Stimulated activated CD4-positive, alpha-beta T cell treated with anti-CD3 and anti-CD28 coated beads, Interleukin-12 subunit alpha, Interleukin-12 subunit beta, amount 100 ng/mL, for 48 hours (primary cell): ENCODE data around the gene TAF1C.
A peak's percentile ranks its signal among the peaks of the same experiment; 100 is the strongest.

Experiments
- DNase-seq, 3 donors: peaks; one replicate each; pipeline ENCODE4 v3.0.0-alpha.2; 2020; ENCODE audit warnings: low read depth in 2 of 3, low spot score in 1 of 3

The TAF1C gene

DNA sequence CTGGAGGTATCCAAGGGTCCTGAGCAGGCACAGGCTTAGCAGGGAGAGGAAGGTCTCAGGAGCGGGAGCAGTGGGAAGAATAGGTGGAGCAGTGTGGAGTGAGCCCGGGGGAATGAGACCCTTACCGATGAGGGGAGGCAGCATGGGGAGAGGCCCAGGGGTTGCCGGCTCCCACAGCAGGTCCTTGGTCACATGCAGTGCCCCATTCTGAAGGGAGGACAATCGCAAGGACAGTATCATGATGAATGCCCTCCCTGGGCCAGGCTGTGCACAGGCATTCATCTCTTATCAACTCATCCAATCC, 3.3 kb downstream of the TAF1C start:
- DNase-seq: no peak

DNA sequence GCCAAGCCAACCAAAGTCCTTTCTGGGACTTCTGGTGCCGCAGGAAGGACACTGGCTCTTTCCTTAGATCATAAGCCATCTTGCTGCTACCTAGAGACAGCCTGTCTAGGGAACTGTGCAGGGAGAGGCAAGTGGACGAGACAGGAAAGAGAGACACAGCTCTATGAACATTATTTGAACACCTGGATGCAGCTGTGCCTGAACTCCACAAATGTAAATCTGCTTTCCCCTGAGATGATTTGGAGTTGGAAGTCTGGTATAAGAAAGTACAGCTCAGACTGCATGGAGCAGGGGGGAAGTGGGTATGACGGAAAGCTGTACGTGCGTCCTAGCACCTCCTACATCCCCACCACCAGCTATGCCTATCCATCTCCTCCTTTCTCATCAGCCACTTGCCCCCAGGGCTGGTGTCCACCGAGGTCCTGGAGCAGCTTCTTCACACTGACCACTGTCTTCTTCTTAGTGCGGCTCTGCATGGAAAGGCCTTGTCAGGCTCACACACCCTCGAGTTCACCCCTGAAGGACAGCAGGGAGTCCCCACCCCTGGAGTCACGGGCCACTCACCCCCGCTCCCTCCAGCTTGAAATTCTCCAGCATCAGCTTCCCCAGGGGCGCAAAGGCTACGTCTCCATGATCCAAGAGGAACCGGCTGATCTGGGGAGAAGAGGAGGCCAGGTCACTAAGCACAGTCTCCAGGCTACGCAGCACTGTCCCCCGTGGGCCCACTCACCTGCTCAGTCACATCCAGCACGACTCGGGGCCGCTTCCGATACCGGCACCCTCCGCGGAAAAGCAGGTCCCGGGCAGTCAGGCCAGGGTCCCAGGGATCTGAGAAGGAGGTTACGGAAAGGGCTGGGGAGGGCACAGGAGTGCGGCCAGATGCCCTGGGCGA, 3.9 kb downstream of the TAF1C start:
- DNase-seq: no peak

DNA sequence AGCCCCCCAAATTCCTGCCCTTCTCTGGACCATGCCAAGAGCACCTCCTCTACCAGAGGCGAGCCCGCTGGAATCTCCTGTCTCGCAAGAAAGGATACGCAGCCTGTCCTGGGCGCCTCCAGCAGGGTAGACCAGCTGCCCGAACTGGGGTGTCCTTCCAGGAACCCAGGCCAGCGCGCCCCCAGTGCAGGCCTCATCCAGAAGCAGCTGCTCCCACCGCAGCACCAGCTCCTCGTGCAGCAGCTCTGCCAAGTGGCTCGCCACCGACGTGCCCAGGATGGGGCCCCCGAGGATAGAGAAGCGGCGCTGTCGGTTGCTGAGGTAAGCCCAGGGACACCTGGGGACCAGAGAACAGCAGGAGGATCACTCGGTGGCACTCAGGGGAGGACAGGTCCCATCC, 4.8 kb downstream of the TAF1C start:
- DNase-seq: no peak

DNA sequence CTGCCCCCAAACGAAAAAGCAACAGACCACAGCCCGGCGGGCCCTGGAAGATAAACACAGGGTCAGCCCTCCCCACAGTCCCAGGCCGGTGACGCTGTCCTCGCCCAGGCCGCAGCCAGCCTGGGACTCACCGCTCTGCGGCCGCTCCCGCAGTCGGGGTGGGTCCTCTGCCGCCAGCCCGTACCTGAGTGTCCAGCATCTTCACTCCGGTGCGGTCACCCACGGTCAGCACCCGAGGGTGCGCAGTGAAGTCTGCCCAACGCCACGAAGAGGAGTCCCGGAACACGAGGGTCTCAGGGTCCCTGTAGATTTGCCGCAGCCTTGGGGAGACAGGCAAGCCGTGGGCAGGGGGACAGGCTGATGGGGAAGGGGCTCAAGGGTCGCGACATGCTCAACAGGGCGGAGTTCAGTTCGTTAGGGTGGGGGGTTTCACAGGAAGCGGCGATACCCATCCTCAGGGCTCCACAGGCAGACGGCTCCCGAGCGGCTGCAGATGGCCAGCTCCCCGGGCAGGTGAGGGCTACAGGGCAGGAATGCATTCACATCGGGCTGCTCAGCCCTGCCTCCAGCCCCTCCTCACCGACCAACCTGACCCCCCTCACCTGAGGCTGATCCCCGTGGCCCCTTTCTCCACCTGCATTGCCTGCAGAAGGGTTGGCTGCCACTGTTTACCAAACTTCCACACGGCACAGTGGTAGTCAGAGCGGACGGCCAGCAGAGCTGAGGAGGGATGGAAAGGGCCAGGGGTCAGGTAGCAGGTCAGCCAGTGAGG, 5.5 kb downstream of the TAF1C start:
- no peak for DNase-seq

DNA sequence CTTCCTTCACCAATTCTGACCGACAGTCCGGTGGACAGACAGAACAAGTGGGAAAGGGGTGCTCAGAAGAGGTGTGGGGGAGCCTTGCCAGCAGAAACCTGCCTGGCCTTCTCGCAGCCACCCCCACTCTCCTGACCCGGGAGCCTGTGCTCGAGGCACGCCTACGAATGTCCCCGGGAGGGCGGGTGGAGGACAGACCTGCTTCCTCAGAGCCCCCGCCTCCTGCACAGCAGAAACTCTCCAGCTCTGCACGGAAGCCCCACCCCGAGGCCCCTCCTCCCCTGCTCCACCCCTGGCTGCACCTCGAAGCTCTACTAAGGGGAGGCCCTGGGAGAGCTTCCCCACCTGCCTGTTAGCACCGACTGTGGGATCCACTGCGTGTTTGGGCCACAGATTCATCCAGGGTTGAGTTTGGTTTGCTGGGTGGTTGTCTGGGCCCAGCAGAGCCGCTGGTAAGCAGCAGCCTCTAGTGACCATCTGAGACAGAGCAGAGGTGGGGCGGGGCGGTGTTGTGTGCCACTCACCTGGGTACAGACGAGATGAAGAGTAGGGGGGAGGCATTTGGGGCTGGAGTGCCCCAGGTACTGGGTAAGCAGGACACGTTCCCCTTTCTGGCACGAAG, 6.2 kb downstream of the TAF1C start:
- no peak for DNase-seq

DNA sequence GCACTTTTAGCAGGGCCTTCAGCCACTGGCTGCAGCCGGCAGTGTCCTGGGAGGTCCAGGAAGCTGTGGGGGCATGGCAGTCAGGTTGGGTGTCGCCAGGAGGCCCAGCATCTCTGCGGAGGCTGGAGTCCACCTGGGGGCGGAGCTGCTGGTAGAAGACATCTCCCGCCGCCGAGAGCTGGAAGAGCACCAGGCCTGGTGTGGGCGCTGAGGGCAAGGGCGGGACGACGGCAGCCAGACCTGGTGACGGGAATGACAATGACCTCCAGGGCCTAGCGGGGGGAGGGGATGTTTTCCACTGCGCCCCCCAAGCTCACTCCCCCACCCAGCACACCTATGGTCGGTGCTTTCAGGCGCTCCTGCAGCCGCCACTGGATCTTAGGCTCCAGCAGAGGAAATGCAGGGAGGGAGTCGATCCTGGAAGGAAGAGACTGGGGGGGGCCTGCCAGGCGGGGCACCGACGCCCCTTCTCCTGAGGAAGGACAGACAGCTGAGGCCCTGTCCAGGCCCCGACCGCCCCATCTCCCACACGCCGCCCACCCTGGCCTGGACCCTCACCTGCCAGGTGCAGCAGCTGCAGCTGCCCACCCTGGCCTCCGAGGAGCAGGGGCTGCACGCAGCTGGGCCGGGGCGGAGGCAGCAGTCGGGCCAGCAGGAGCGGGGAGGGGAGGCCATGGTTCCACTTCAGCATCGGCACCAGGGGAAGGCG, 7.1 kb downstream of the TAF1C start:
- no peak for DNase-seq

DNA sequence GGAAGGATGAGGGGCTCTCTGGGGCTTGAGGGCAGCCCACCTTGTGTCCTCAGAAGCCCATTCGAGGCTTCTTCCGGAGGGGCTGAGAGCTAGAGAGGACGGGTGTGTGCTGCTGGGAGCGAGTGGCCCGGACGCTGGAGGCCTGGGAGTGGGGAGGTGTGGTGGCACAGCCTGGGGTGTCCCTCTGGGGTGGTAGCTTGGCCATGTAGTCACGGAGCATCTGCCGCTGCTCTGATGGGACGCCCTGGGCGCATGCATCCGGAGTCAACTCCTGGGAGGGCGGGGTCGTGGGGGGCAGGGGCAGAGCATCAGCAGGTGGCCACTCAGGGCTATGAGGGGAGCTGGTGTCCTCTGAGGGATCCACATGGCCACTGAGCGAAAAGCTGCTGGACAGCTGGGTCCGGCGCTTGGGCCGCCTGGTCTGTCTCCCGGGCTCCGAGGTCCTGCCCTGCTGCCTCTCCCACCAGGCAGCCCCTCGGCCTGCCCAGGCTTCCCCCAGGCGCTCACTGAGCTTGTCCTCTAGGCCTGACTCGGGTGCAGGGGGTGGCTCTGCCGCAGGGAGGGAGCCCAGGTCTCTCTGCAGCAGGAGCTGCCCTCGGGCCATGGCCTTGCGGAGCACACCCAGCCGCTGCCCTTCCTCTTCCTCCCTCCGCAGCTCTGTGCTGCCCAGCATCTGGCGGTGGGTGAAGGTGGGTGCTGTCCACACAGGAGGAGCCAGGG, 7.8 kb downstream of the TAF1C start:
- DNase-seq: no peak

DNA sequence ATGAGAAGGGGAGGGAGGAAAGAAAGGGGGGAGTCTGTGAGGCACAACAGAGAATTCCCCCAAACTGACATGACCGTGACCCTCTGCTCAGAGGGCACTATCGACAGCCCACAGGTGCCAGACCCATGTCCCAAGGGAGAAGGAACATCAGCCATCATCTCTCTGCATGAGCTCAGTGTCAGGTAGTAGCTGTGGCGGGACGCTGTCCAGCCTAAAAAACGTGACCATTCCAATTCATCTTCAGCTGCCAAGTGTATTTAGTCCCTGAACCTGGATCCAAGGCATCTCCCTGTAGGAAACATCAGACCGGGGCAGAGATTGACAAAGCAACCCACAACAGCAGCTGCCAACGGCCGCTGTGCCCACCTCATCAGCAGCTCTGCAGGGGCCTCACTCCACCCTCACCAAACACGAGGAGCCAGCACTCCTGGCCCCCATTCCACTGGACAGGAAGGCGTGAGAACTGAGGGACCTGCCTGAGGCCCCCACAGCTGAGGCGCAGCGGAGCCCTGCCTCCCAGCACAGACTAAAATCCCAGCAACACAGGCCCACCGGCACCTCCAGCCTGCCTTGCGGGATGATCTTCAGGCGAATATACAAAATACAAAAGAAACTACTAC, 8.6 kb downstream of the TAF1C start:
- DNase-seq: no peak

DNA sequence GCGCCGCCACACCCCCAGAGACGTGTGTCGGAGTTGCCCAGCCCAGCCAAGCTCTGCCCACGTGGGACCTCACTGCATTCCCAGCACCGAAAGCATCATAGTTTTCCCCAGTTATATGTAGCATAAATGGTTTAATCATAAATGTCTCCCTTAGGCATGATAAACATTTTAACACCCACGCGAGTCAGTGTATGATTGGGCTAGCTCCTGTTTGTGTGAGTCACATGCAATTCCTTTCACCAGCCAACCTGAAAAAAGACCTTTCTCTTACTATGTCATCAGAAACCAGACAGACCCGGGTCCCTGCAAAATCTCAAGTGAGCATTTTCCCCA, 9.2 kb downstream of the TAF1C start:
- no peak for DNase-seq

DNA sequence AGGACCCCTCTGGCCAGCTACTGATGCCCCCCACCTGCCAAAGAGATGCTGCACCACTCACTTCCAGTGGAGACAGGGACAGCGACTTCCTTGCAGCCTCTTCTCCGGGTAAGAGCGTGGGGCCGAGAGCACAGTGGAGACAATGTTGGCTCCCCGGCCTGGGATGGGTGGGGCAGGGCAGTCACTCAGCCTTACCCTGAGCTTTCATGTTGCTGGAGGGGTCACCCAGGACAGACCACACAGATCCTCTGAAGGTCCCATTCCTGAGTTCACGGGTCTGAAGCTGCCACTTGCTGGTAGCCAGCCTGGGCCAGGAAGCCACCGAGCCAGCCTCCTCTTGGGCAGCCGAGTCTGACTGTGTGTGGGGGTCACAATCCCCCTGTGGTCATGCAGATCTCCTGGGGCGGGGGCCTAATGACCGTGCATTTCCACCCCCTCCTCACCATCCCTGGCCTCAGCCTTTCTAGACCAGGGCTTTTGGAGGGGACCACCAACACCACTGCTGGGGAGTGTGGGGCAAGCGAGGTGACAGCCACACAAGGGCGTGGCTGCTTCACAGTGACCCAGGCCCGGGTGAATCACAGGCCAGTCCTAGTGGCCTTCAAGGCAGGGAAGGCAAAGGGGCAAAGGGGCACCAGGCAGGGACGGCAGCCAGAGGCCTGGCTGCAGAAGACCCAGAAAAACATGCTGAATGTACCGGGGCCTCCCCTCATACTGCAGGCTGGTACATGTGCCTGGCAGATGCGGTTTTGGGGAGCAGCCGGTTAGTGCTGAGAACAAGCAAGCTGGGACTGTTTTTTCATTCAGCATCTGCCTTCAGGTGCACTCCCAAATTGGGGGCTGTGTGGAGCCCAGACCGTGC, 10.4 kb downstream of the TAF1C start:
- no peak for DNase-seq

DNA sequence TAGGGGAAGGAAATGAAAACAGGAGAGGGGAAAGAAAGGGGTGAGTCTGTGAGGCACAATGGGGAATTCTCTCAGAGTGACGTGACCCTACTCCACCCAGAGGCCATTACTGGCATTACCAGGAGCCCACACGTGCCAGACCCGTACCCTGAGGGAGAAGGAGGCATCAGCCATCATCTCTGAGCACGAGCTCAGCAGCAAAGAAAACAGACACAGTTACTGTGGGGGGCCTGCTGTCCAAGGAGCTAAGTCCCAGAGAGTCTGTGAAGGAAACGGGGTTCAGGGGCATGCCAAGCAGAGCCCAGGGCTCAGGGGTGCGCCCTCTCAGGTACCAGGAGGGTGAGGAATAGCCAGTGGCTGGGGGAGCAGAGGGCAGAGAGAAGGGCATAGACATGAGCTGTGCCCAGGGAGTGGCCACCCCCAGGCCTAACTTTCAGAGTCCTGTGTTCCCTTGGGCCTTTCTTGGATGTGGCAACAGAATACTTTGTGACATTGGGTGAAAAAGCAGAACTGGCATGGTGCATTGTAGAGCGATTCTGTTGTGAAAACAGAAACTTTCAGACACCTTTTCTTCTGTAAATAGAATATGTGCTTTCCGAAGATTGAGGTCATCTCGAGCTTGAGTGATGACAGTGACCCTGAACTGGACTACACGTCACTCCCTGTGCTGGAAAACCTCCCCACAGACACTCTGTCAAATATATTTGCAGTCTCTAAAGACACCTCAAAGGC, 11.3 kb downstream of the TAF1C start:
- peak; percentile 27 to 50 (median 42) for DNase-seq

DNA sequence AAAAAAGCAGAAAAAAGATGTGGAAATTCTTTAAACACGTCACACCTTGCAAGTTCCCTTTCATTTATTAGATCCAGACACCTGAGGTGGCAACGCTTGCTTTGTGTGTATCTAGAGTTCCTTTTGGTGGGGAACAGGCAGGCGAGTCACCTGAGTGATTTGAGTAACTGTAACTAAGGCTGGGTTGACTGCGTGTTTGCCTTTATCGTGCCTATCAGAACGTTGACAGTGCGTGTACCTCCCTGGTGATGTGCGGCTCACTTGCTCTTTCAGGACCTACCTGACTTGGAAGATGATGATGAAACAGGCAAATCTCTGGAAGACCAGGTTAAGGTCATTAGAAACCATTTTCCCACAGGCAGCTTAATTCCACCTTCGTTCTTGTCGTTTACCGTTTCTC, 12.5 kb downstream of the TAF1C start:
- no peak for DNase-seq

DNA sequence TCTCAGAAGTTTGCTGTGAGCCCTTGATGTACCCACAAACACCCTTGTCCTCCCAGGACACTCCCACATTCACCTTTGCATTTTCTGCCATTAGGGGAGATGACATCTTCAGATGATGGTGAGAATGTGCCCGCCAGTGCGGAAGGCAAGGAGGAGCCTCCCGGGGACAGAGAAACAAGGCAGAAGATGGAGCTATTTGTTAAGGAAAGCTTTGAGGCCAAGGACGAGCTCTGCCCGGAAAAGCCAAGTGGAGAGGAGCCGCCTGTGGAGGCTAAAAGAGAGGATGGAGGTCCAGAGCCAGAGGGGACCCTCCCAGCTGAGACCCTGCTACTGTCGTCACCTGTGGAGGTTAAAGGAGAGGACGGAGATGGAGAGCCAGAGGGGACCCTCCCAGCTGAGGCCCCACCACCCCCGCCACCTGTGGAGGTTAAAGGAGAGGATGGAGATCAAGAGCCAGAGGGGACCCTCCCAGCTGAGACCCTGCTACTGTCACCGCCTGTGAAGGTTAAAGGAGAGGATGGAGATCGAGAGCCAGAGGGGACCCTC, 17.0 kb downstream of the TAF1C start:
- no peak for DNase-seq

DNA sequence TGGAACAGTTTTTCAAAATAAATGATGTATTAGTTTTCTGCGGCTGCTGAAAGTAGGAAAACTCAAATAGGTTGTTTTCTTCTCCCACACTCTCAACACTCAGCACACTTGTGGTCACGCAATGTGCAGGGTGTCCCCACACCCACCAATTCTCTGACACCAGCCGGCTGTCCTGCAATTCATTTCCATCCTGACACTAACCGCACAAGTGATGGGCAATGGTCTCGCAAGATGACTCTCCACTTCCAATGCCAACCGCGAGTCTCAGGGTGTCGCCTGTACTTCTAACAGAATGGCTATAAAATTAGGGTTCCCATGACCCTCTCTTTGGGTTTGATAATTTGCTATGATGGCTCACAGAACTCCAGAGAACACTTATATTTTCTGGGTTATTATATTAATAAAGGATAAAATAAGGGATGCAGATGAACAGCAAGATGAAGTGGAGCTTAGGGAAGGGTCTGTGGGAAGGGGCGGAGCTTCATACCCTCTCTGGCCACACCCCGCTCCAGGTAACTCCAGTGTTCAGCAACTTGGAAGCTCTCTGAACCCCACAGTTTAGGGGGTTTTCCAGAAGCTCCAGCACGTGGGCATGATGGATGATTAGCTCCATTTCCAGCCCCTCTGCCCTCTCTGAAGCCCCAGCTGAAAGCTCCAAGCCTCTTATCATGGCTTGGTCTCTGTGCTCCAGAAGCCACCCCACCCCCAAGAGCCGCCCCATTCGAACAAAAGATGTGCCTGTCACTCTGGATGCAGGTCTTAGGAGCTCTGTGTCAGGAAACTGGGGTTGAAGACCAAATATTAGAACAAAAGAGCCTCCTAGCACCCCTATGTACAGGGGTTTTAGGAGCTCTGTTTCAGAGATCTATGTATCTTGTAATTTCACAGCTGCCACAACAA, 19.8 kb downstream of the TAF1C start:
- peak in 1 of 3 donors; percentile 46 for DNase-seq

DNA sequence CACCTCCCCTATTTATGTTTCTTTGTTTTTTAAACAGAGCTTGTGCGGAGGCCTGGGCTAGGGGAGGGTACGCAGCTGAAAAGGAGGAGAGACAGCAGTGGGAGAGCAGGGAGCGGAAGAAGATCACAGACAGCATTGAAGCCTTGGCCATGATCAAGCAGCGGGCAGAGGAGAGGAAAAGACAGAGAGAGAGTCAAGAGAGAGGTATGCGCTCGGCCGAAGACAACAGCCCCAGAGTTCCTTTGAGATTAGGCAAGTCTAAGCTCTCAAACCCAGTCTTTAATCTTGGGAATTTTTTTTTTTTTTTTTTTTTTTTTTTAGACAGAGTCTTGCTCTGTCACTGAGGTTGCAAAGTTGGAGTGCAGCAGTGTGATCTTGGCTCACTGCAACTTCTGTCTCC, 21.1 kb downstream of the TAF1C start:
- DNase-seq: no peak

DNA sequence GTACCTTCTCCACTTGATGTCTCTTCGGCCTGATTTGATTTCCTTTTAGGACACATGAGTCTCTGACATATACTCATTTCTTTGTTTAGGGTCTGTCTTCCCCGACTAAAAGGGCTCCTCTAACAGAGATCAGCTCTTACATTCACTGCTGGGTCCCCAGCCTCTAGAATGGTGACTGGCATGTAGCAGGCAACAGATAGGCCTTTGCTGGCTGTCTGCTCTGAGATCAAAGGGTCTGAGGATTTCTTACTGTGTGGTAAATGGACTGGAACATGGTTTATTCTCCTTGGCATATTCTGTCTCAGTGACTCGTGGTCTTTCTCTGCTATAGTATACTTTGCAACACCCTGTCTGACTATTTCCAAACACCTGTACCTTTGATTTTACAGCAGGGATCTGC, 25.1 kb downstream of the TAF1C start:
- DNase-seq: no peak

DNA sequence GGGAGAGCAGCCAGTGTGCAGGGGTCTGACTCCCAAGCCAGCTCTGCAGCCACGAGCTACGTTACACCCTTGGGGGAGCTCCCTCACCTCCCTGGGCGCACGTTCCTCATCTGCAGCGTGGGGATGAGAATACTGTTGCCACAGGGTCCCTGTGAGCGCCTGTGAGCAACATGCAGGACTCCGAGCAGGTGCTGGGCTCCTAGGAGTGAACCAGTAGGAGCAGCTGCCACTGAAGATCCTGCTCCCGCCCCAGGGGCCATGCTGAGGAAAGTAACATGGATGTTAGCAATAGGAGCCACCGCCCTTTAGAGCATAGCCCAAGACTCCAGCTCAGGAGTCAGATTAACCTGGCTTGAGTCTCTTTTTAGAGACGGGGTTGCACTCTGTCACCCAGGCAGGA, 25.8 kb downstream of the TAF1C start:
- DNase-seq: no peak

DNA sequence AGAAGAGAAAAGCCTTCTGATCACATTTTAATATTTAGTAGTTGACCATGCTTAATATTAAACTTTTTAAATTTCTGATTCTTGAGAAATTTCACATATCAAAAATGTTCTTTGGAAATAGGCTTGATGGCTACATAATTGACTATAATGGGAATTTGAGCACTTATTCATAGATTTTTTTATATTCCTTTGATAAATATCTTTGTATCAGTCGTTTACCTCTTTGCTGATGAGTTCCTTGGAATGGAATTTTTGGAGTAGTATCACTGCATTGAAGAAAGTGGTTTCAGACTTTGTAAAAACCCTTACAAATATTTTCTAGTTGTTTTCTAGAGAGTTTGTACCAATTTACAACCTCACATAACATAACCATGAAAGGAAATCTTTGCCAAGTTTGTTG, 27.1 kb downstream of the TAF1C start:
- DNase-seq: no peak
